GM12874 (cell line): ENCODE measurements around the gene ZNF621.

Experiments
- CTCF ChIP-seq: IDR thresholded peaks from 2 replicates; pipeline ENCODE4 v1.5.1; 2011; ENCODE audit warnings: low read depth, mild to moderate bottlenecking, control low read depth, low read length, moderate library complexity; ENCODE audit not compliant: insufficient read depth

ZNF621 gene

GRCh38 chr3:40550167-40550566 is 25.4 kb downstream of the ZNF621 start:
- TF ChIP-seq CTCF: no peak

DNA sequence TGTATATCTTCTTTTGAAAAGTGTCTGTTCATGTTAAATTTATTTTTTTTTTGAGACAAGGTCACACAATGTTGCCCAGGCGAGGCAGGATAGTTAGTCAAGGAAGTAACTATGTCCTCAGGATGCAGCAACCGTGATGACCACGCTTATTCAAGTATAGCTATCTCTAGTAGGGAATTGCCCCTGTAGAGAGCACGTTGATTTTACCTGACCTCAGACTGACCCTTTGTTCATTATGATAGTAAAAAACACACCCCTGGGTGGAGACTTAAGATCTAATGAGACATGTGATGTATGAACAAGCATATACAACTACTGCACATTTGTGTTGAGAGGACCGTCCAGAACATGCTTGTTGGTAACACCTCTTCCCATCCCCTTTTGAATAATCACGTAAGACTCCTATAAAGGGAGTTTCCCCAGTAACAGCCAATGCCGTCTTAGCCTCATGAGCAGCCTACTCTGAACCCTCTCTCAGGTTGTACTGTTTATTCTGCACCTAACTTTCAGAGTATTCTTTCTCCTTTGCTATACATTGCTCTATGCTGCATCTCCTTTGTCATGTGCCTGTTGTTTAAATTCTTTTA is 32.9 kb downstream of the ZNF621 start:
- TF ChIP-seq CTCF: no peak

DNA sequence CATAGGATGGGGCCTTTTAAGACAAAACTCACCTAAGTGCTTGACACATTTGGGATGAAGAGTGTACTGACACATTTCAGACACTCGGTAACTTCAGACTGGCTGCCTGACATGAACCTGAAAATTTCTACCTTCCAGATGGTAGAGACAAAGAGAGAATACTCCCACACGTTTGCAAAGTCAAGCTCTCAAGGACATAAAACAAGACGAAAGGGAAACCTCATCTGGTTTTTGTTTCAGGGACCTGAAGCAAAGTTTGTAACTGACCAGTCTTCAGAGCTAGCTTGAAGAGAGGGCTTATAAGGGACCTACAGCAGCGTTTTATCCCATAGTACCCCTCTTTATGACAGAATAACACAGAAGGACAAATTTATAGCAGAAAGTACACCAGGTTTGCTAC is 41.9 kb downstream of the ZNF621 start:
- no peak for TF ChIP-seq CTCF

DNA sequence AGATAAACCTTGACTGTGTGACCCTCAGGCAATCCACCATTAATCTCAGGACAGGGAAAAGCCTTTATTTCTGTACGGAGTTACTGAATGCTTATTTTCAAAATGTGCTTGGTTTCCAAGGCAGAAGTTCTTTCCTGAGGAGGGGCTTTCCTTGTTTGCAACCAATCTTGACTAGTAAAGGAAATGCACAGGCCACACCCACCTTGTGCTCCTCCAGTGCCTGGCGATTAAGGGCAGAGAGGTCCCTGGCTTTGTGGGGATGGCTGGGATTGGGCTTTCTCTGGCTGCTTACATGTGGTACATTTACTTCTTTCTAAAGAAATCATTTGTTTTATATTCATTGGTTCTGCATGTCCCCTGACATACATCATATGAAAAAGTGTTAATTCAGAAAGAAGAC is 47.8 kb downstream of the ZNF621 start:
- TF ChIP-seq CTCF: no peak

- no peak for TF ChIP-seq CTCF
Observed at GRCh38 chr3:40574050-40574449, 49.3 kb downstream of the ZNF621 start.

DNA sequence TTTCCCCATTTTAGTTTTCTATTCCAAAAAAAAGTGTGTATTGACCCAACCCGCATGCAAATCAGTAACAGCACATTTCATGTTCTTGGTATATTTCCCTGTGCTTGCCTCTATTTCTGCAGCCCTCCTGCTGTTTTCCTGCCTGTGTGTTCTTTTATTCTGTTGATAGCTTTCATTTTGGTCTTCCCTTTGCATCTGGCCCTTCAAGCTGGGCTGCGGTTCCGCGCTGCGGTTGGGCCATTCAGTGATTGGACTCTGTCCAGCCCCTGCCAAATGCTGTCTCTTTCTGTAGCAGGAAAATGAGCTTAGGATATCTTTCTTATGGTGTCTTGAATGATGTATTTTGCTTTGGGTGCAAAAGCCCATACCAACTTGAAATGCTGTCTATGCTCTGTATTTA is 49.9 kb downstream of the ZNF621 start:
- no peak for TF ChIP-seq CTCF

GRCh38 chr3:40576396-40576795 is 51.6 kb downstream of the ZNF621 start:
- no peak for TF ChIP-seq CTCF
